ENCODE results near the gene ACSL3. TPM values are rescaled to one million over a fixed set of nuclear protein-coding genes. Genes with fewer than 3 reads are reported as not detected.
A peak's percentile ranks its signal among the peaks of the same experiment; 100 is the strongest.

Gene ACSL3
- total RNA-seq, 4 donors from 2014 or later = 31.1 to 56.3 (median 52.5) TPM

GRCh38 chr2:222942561-222942960 lies 81.7 kb downstream of the ACSL3 start:
- intact Hi-C loops (cut with DNase I) = no loop called here
- WGBS = 97% methylated on average over 3 of the region's 3 CpGs

DNA sequence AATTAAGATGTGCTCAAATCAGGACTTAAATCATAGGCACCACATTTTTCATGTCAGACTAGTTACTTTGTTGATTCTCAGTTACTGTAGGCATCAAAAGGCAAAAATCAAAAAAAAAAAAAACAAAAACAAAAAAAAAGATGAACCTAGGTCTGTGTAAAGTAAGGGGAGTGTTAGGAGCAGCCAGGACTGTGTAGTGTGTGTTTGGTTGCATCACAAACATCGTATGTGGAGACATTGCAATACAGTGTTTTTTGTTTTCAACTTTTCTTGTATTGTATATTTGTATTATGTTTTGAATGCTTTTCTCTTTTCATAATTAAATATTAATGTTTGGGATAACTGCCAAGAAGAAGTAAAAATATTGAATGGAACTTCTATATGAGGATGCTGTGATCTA lies 82.1 kb downstream of the ACSL3 start:
- 95% methylated on average over 1 of the region's 1 CpG for WGBS
- no peaks in the 10 kb centered on the region for H3K27me3 ChIP-seq
- H3K27ac ChIP-seq (replicated peaks in 1 of 4) = no peak overlapping the region
- peaks cover 4 to 26% (median 19%) of the 10 kb centered on the region in 4 donors for H3K4me1 ChIP-seq
- no peak overlapping the region for H3K4me3 ChIP-seq
- intact Hi-C loops (cut with DNase I) = no loop called here
- no peak for DNase-seq (ENCODE audit: extremely low spot score)
- TF ChIP-seq CTCF (IDR thresholded peaks at IDR 0.05) = no peak
- TF ChIP-seq POLR2AphosphoS5 (IDR thresholded peaks at IDR 0.05) = no peak
- TF ChIP-seq EP300 (IDR thresholded peaks at IDR 0.05) = no peak
- no peak for TF ChIP-seq POLR2A (IDR thresholded peaks at IDR 0.05; ENCODE audit: low read depth)
- peaks cover 0 to 13% (median 10%) of the 10 kb centered on the region in 4 donors for H3K9me3 ChIP-seq
- H3K36me3 ChIP-seq = peaks cover 0 to 40% (median 19%) of the 10 kb centered on the region in 4 donors

More at GRCh38 chr2:222942561-222942960, 81.7 kb downstream of the ACSL3 start:
- Histone ChIP-seq H3K4me3 (no peak overlapping the region), H3K9me3 (peaks cover 0 to 17% (median 14%) of the 10 kb centered on the region in 4 donors), H3K4me1 (peaks cover 4 to 26% (median 19%) of the 10 kb centered on the region in 4 donors), H3K36me3 (peaks cover 0 to 44% (median 20%) of the 10 kb centered on the region in 4 donors), H3K27ac (replicated peaks in 1 of 4) (no peak overlapping the region), H3K27me3 (no peaks in the 10 kb centered on the region)
- DNase-seq (ENCODE audit: extremely low spot score) = no peak
- TF ChIP-seq CTCF (IDR thresholded peaks at IDR 0.05) (no peak), POLR2A (IDR thresholded peaks at IDR 0.05; ENCODE audit: low read depth) (no peak), EP300 (IDR thresholded peaks at IDR 0.05) (no peak), POLR2AphosphoS5 (IDR thresholded peaks at IDR 0.05) (no peak)

- H3K27me3 ChIP-seq = no peaks in the 10 kb centered on the region
- H3K4me1 ChIP-seq = peaks cover 4 to 26% (median 19%) of the 10 kb centered on the region in 4 donors
- intact Hi-C loops (cut with DNase I) = no loop called here
- TF ChIP-seq CTCF (IDR thresholded peaks at IDR 0.05) (no peak), EP300 (IDR thresholded peaks at IDR 0.05) (no peak), POLR2AphosphoS5 (IDR thresholded peaks at IDR 0.05) (no peak), POLR2A (IDR thresholded peaks at IDR 0.05; ENCODE audit: low read depth) (no peak)
- no peak overlapping the region for H3K4me3 ChIP-seq
- H3K9me3 ChIP-seq = peaks cover 0 to 5% (median 2%) of the 10 kb centered on the region in 4 donors
- peaks cover 0 to 32% (median 18%) of the 10 kb centered on the region in 4 donors for H3K36me3 ChIP-seq
- WGBS = 30% methylated on average over 1 of the region's 1 CpG
- no peak for DNase-seq (ENCODE audit: extremely low spot score)
- H3K27ac ChIP-seq (replicated peaks in 1 of 4) = peak overlapping the region in 2 of 4 donors; percentile 7 to 43
These were observed 83.0 kb downstream of the ACSL3 start for GRCh38 chr2:222943820-222944219.

DNA sequence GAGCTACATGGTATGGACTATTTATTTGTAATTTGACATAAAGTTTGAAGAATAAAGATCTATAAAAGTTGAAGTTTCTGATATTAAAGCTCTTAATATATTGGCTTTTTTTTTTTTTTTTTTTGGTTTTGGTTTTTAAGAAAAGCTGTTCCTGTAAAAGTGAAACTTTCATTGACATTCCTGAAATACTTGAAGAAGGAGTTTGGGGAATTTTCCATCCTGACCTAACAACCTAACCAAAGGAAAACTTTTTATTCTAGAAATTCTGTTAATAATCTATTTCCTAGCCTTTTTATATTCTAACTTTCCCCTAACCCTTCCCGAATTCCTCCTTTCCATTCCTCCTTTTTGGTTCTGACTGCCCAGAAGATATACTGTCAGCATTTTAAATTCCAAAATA lies 83.7 kb downstream of the ACSL3 start:
- Histone ChIP-seq H3K9me3 (no peaks in the 10 kb centered on the region), H3K4me3 (no peak overlapping the region), H3K4me1 (peaks cover 4 to 26% (median 19%) of the 10 kb centered on the region in 4 donors), H3K36me3 (peaks cover 0 to 24% (median 12%) of the 10 kb centered on the region in 4 donors), H3K27me3 (no peaks in the 10 kb centered on the region), H3K27ac (replicated peaks in 1 of 4) (peak overlapping the region in 1 of 4 donors; percentile 7)
- intact Hi-C loops (cut with DNase I) = no loop called here
- no peak for DNase-seq (ENCODE audit: extremely low spot score)
- 97% methylated on average over 1 of the region's 1 CpG for WGBS
- no peak for TF ChIP-seq POLR2A (IDR thresholded peaks at IDR 0.05; ENCODE audit: low read depth)
- TF ChIP-seq EP300 (IDR thresholded peaks at IDR 0.05) = no peak
- no peak for TF ChIP-seq POLR2AphosphoS5 (IDR thresholded peaks at IDR 0.05)
- TF ChIP-seq CTCF (IDR thresholded peaks at IDR 0.05) = no peak
